GM18502 (cell line): ENCODE results near the gene TMEM43.
A peak's percentile ranks its signal among the peaks of the same experiment; 100 is the strongest.

Experiments
- ATAC-seq: cut with Tn5 transposase; IDR thresholded peaks from one replicate; pipeline ENCODE4 v1.9.1; 2021; ENCODE audit warnings: mild to moderate bottlenecking; ENCODE audit not compliant: unreplicated experiment, poor library complexity

TMEM43 gene

GRCh38 chr3:14121859-14122258, 3.0 kb upstream of the TMEM43 start:
- ATAC-seq, result no peak

GRCh38 chr3:14122301-14122700, 2.6 kb upstream of the TMEM43 start:
- ATAC-seq, result no peak

- no peak for ATAC-seq
Measured at GRCh38 chr3:14123308-14124222, 1.3 kb upstream of the TMEM43 start.

GRCh38 chr3:14124223-14124614, 633 bp upstream of the TMEM43 start:
- peak; percentile 46 for ATAC-seq

- peak; percentile 28 for ATAC-seq
Measured at GRCh38 chr3:14125193-14126016, 553 bp downstream of the TMEM43 start.

GRCh38 chr3:14126017-14126886, 1.4 kb downstream of the TMEM43 start:
- ATAC-seq, result no peak

- ATAC-seq, result no peak
Measured at GRCh38 chr3:14126887-14127505, 2.1 kb downstream of the TMEM43 start.

- no peak for ATAC-seq
Measured at GRCh38 chr3:14127516-14128161, 2.8 kb downstream of the TMEM43 start.

GRCh38 chr3:14128724-14129123, 3.9 kb downstream of the TMEM43 start:
- no peak for ATAC-seq

- no peak for ATAC-seq
Measured at GRCh38 chr3:14129296-14129695, 4.4 kb downstream of the TMEM43 start.

GRCh38 chr3:14130230-14130629, 5.4 kb downstream of the TMEM43 start:
- no peak for ATAC-seq

- ATAC-seq, result no peak
Measured at GRCh38 chr3:14130707-14131106, 5.9 kb downstream of the TMEM43 start.

- ATAC-seq, result no peak
Measured at GRCh38 chr3:14131134-14131533, 6.3 kb downstream of the TMEM43 start.

- ATAC-seq, result no peak
Measured at GRCh38 chr3:14132120-14132519, 7.3 kb downstream of the TMEM43 start.

- ATAC-seq, result no peak
Measured at GRCh38 chr3:14132689-14133088, 7.8 kb downstream of the TMEM43 start.

GRCh38 chr3:14133188-14133800, 8.4 kb downstream of the TMEM43 start:
- ATAC-seq, result no peak

- no peak for ATAC-seq
Measured at GRCh38 chr3:14133876-14134275, 9.0 kb downstream of the TMEM43 start.

- ATAC-seq, result no peak
Measured at GRCh38 chr3:14134291-14134690, 9.4 kb downstream of the TMEM43 start.

- no peak for ATAC-seq
Measured at GRCh38 chr3:14135581-14135980, 10.7 kb downstream of the TMEM43 start.
